MM.1S (cell line): ENCODE data around the gene LDLRAD4.

Experiments
- DNase-seq: peaks from one replicate; pipeline ENCODE4 v3.0.0-alpha.2; 2015
- H2AFZ ChIP-seq: fragments of 300-600 bp; sonication (generic); 2 replicates; pipeline ENCODE4 v1.6.0; 2016; ENCODE audit warnings: antibody characterized with exemption, low read length
- H3F3A ChIP-seq: fragments of 300-600 bp; sonication (generic); 2 replicates; pipeline ENCODE4 v1.6.1; 2016; ENCODE audit warnings: mild to moderate bottlenecking, antibody characterized with exemption, low read length, moderate library complexity, mixed read lengths; ENCODE audit not compliant: insufficient read depth
- H3K27ac ChIP-seq: fragments of 300-600 bp; sonication (generic); 2 replicates; pipeline ENCODE4 v1.5.1; 2016; ENCODE audit warnings: mild to moderate bottlenecking, low read length
- H3K27me3 ChIP-seq: fragments of 300-600 bp; sonication (generic); replicated peaks from 2 replicates; pipeline ENCODE4 v1.6.0; 2016; ENCODE audit warnings: low read length; ENCODE audit not compliant: insufficient read depth
- H3K36me3 ChIP-seq: fragments of 300-600 bp; sonication (generic); replicated peaks from 2 replicates; pipeline ENCODE4 v1.6.1; 2016; ENCODE audit warnings: mild to moderate bottlenecking, low read length, mixed read lengths; ENCODE audit not compliant: insufficient read depth
- H3K4me1 ChIP-seq: fragments of 300-600 bp; sonication (generic); 2 replicates; pipeline ENCODE4 v1.6.1; 2016; ENCODE audit warnings: low read length, mixed read lengths
- H3K4me2 ChIP-seq: fragments of 300-600 bp; sonication (generic); 2 replicates; pipeline ENCODE4 v1.6.0; 2016; ENCODE audit warnings: low read depth, low read length
- H3K4me3 ChIP-seq: fragments of 300-600 bp; sonication (generic); 2 replicates; pipeline ENCODE4 v1.5.1; 2016; ENCODE audit warnings: low read length, mixed read lengths
- H3K79me2 ChIP-seq: fragments of 300-600 bp; sonication (generic); 2 replicates; pipeline ENCODE4 v1.6.1; 2016; ENCODE audit warnings: mixed run types, low read length, mixed read lengths
- H3K9ac ChIP-seq: fragments of 300-600 bp; sonication (generic); 2 replicates; pipeline ENCODE4 v1.6.1; 2016; ENCODE audit warnings: low read length, mixed read lengths
- H3K9me2 ChIP-seq: fragments of 300-600 bp; sonication (generic); replicated peaks from 2 replicates; pipeline ENCODE4 v1.6.1; 2016; ENCODE audit warnings: mild to moderate bottlenecking, low read length, mixed read lengths; ENCODE audit not compliant: insufficient read depth
- H3K9me3 ChIP-seq: fragments of 300-600 bp; sonication (generic); replicated peaks from 2 replicates; pipeline ENCODE4 v1.6.1; 2016; ENCODE audit warnings: mild to moderate bottlenecking, low read length, mixed read lengths; ENCODE audit not compliant: insufficient read depth
- H4K20me1 ChIP-seq: fragments of 300-600 bp; sonication (generic); 2 replicates; pipeline ENCODE4 v1.6.1; 2016; ENCODE audit warnings: mild to moderate bottlenecking, low read length, moderate library complexity, mixed read lengths; ENCODE audit not compliant: insufficient read depth
- EZH2 ChIP-seq: fragments of 300-600 bp; sonication (generic); optimal IDR thresholded peaks from 2 replicates; pipeline ENCODE3; 2017; ENCODE audit warnings: low read depth, mild to moderate bottlenecking, antibody characterized with exemption, low read length, mixed read lengths
- EZH2phosphoT487 ChIP-seq: fragments of 300-600 bp; sonication (generic); IDR thresholded peaks from 2 replicates; pipeline ENCODE4 v1.6.1; 2018; ENCODE audit warnings: antibody characterized with exemption, low read length
- TF ChIP-seq, protein P1 (sequence below): fragments of 300-600 bp; sonication (generic); IDR thresholded peaks from 2 replicates; pipeline ENCODE4 v1.5.1; 2016; ENCODE audit warnings: antibody characterized with exemption, low read length, mixed read lengths

The LDLRAD4 gene

DNA sequence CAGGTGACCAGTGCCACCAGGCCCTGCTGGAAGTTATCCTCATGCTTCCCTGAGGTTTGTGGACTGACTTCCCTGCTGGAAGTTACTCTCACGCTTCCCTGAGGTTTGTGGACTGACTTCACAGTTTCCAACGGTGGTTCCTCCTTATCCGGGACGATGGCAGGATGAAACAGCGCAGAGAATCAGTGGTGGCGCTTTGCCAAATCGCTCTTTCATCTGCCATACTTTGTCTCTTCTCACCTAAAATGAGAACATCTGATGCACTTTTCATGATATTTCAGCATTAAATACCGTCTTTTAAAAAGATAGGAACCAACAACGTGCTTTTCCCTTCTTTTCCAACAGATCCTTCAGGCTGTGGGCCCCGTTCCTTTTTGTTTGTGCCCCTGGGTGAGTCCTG is 183.3 kb downstream of the LDLRAD4 start:
- no peaks in the 10 kb centered on the region for H4K20me1 ChIP-seq
- H3K9me2 ChIP-seq: no peaks in the 10 kb centered on the region
- H3K9me3 ChIP-seq: no peaks in the 10 kb centered on the region
- no peaks in the 10 kb centered on the region for H3K27me3 ChIP-seq
- DNase-seq: no peak
- H3K9ac ChIP-seq: no peak overlapping the region
- TF ChIP-seq EZH2 (no peak), EZH2phosphoT487 (no peak)
- TF ChIP-seq, protein P1, sequence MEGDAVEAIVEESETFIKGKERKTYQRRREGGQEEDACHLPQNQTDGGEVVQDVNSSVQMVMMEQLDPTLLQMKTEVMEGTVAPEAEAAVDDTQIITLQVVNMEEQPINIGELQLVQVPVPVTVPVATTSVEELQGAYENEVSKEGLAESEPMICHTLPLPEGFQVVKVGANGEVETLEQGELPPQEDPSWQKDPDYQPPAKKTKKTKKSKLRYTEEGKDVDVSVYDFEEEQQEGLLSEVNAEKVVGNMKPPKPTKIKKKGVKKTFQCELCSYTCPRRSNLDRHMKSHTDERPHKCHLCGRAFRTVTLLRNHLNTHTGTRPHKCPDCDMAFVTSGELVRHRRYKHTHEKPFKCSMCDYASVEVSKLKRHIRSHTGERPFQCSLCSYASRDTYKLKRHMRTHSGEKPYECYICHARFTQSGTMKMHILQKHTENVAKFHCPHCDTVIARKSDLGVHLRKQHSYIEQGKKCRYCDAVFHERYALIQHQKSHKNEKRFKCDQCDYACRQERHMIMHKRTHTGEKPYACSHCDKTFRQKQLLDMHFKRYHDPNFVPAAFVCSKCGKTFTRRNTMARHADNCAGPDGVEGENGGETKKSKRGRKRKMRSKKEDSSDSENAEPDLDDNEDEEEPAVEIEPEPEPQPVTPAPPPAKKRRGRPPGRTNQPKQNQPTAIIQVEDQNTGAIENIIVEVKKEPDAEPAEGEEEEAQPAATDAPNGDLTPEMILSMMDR: no peak
- no peaks in the 10 kb centered on the region for H3F3A ChIP-seq
- no peak overlapping the region for H3K4me2 ChIP-seq
- H3K4me1 ChIP-seq: no peaks in the 10 kb centered on the region
- H3K79me2 ChIP-seq: no peaks in the 10 kb centered on the region
- no peak overlapping the region for H3K4me3 ChIP-seq
- H3K36me3 ChIP-seq: no peaks in the 10 kb centered on the region
- no peak overlapping the region for H3K27ac ChIP-seq
- no peak overlapping the region for H2AFZ ChIP-seq

GRCh38 chr18:13403786-13404549 is 185.4 kb downstream of the LDLRAD4 start:
- H3K36me3 ChIP-seq: no peaks in the 10 kb centered on the region
- no peaks in the 10 kb centered on the region for H3K4me1 ChIP-seq
- TF ChIP-seq EZH2: no peak
- TF ChIP-seq EZH2phosphoT487: no peak
- TF ChIP-seq, protein P1: no peak
- DNase-seq: no peak
- no peaks in the 10 kb centered on the region for H3K9me3 ChIP-seq
- no peak overlapping the region for H2AFZ ChIP-seq
- no peak overlapping the region for H3K9ac ChIP-seq
- no peaks in the 10 kb centered on the region for H3K9me2 ChIP-seq
- no peak overlapping the region for H3K4me2 ChIP-seq
- no peaks in the 10 kb centered on the region for H3K27me3 ChIP-seq
- H4K20me1 ChIP-seq: no peaks in the 10 kb centered on the region
- H3F3A ChIP-seq: no peaks in the 10 kb centered on the region
- H3K79me2 ChIP-seq: no peaks in the 10 kb centered on the region
- no peak overlapping the region for H3K27ac ChIP-seq
- no peak overlapping the region for H3K4me3 ChIP-seq

GRCh38 chr18:13405305-13406038 is 186.9 kb downstream of the LDLRAD4 start:
- Histone ChIP-seq H3K27me3 (no peaks in the 10 kb centered on the region), H3K36me3 (no peaks in the 10 kb centered on the region), H3K27ac (no peak overlapping the region), H3K9ac (no peak overlapping the region), H3K79me2 (no peaks in the 10 kb centered on the region), H3K4me2 (no peak overlapping the region), H3K9me3 (no peaks in the 10 kb centered on the region), H3K9me2 (no peaks in the 10 kb centered on the region), H2AFZ (no peak overlapping the region), H3K4me1 (no peaks in the 10 kb centered on the region), H3K4me3 (no peak overlapping the region), H4K20me1 (no peaks in the 10 kb centered on the region), H3F3A (no peaks in the 10 kb centered on the region)
- TF ChIP-seq EZH2 (no peak), EZH2phosphoT487 (no peak)
- no peak for DNase-seq

DNA sequence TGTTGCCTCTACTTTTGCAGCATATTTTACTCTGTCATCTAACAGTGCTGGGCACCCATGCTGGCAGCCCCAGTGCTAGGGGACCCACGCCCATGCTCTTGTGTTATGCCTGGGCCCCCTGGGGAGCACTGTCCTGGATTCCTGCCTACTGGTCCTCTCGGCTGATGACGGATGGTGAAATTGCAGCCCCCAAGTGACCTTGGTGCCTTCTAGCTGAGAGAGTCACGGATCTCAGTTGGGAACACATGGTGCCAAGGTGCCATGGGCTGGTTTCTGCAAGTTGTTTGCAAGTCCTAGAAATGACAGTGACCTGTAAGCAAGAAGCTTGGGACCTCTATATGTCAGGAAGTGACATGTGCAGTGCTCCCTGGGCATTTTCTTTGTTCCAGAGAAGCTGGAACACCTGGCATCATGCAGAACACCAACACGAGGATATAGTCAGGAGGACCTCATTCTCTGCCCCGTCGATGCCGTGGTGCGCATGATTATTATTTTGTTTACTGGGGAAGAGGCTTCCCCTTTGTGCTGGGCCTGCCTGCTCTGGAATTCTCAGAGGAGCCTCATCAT is 187.6 kb downstream of the LDLRAD4 start:
- Histone ChIP-seq H3K4me3 (no peak overlapping the region), H3F3A (no peaks in the 10 kb centered on the region), H2AFZ (no peak overlapping the region), H3K9me2 (no peaks in the 10 kb centered on the region), H3K9ac (no peak overlapping the region), H3K9me3 (no peaks in the 10 kb centered on the region), H3K79me2 (no peaks in the 10 kb centered on the region), H3K27me3 (no peaks in the 10 kb centered on the region), H3K27ac (no peak overlapping the region), H4K20me1 (no peaks in the 10 kb centered on the region), H3K36me3 (no peaks in the 10 kb centered on the region), H3K4me2 (no peak overlapping the region), H3K4me1 (no peaks in the 10 kb centered on the region)
- TF ChIP-seq, protein P1: no peak
- TF ChIP-seq EZH2 (no peak), EZH2phosphoT487 (no peak)
- DNase-seq: no peak
